HG02970 (cell line): ENCODE results near the gene COMT.

Experiments
- ATAC-seq: cut with Tn5 transposase; IDR thresholded peaks from one replicate; pipeline ENCODE4 v1.9.1; 2021; ENCODE audit warnings: mild to moderate bottlenecking, moderate library complexity, moderate number of reproducible peaks; ENCODE audit not compliant: unreplicated experiment, low FRiP score

Gene COMT

DNA sequence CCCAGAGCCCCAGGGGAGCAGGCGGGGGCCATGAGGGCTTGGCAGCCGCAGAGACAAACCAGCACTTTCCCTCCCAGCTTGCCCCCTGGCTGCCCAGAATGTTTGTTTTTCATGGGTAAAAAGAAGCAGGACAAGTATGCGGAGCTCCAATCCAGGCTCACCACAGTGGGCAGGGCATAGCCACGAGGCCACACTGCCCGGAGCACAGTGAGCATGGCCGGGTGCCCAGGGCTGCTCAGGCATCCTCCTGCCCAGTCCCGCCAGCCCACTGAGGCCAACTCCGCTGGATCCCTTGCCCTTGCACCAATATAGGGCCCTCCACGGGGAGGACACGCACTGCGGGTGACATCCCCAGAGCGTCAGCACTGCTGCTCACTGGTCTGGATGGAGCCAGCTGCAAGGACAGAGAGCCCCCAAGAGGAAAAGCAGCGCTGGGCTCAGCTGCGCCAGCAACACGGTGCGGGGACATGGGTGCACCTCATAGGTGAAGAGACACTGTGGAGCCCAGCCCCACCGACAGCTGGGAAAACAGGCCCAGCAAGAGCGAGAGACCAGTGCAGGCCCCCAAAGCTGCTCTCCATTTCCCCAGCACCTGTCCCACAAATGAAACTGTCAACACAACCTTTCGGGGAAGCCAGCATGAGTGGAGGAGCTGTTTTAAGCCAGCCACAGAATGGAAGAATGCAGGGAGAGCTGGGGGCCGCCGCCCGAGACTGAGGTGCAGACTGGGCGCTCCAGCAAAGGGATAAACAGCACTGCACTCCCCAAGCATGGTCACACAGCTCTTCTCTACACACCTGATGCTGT is 50.3 kb downstream of the COMT start:
- no peak for ATAC-seq

GRCh38 chr22:19992481-19992911 is 50.9 kb downstream of the COMT start:
- no peak for ATAC-seq

GRCh38 chr22:19992921-19993355 is 51.4 kb downstream of the COMT start:
- ATAC-seq: no peak

GRCh38 chr22:19993926-19994325 is 52.4 kb downstream of the COMT start:
- no peak for ATAC-seq

GRCh38 chr22:19994851-19995610 is 53.5 kb downstream of the COMT start:
- no peak for ATAC-seq

DNA sequence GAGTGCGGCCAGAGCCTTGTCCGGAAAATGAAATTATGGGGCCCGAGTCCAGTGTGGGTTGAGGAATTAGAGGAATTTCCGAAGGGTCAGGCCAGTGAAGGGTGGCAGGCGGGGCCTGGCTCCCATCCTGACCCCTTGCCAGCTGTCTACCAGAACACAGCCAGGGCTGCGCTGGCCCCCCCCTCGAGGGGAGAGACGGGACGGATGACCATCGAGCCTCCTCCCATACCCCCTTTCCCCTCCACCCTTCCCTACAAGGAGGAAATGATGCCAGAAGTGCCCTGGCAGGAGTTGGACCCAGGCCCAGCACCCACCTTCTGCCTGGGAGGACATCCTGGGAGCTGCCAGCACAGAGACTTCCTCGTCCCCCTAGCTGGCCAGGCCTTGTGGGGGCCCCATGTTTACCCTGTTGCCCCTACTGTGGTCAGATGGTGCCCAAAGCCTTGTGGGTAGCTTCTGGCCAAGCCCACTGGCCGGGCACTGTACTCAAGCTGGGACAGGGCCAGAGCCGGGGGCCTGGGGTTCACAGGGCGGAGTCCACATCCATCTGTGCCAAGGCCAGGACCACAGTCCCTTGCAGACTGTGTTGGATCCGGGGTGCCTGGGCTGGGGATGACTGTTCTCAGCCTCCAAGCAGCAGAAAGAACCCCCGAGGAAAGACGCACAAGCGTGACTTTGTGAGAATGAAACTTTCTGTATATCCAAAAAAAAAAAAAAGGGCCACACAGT is 54.2 kb downstream of the COMT start:
- ATAC-seq: no peak

DNA sequence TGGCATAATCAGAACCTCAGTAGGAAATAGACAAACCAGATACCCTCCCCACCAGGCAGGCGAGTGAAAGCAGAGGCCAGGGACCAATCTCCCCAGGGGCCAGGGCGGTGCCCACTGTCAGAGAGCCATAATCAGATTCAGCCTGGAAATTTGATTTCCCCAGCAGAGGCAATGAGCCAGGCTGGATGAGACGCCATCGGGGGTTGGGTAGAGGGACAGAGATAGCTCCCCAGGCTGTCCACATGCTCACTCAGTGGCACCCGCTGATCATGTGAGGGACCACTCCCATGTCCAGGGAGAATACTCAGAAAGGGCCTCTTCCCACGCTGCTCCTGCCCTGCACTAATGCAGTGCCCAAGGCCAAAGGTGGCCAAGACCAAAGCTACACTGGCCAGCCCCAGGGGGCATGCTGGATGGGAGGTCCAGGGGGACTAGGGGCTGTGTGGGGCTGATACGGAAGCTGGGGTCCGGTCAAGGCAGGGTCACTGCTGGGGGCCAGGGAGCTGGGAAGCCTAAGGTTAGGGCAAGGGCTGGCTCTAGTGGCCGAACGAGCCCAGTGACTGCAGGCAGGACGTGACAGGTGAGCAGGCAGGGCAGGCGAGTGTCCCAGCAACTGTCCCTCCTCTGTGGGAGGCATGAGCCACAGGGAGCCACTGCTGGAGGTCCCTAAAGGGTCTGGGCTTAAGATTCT is 55.3 kb downstream of the COMT start:
- ATAC-seq: no peak

DNA sequence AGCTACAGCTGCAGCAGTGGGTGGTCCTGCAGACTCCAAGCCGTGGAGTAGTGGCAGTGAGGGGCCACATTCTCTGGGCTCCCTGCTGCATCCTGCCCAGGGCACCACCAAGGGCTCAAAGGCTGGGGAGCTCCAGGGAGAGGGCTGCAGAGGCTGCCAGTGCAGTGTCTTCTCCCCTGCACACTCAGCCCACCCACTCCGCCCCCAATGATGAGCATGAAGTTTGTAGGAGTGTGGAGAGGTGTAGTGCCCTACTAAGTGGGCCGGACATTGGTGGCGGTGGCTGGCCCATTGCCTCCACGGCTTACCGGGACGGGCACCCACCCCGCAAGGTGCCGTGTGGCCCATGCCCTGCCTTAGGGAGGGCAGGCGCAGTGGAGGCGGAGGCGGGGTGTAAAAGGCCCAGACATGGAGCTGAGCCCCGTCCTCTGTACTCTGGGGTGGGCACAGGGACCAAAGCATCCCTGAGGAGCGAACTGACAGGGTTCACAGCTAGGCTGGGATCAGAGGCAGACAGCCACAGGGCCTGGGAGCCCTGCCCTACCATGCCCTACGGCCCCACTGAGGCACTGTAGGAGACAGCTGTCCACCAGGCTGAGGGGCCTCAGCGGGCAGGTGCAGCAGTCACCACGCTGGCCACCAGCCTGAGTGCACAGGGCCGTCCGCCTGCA is 56.1 kb downstream of the COMT start:
- no peak for ATAC-seq

DNA sequence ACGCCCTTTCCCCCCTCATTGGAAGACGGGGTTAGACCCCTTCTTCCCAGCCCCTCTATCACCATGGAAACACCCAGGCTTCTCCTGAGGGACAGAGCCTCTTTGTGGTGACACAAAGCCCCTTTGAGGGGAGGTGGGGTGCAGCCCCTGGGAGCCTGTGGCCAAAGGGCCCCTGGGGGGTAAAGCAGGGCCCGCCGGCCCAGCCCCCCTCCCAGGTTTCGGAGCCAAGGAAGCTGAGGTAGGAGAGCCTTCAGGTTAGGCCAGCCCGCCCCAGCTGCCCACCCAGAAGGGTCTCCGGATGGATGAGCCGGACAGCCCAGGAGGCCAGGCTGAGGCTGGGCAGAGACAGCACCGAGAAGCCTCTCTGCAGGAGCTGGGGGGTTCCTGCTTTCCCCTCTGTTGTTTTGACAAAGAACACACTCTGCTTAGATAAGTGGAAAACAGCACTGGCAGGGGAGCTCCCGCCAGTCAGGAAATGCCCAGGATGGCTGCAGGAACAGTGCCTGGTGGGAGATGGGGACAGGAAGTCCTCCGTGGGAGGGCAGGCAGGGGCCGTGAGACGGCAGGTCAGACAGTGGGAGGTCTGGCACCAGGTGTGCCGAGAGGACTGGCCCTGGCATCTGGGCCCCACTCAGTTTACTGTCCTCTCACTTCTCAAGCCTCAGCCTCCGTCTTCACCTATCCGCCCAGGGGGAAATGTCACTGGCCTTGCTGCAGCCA is 56.8 kb downstream of the COMT start:
- ATAC-seq: no peak

- no peak for ATAC-seq
Measured at GRCh38 chr22:19998991-19999820, 57.6 kb downstream of the COMT start.

GRCh38 chr22:20000246-20001081 is 58.9 kb downstream of the COMT start:
- ATAC-seq: no peak

DNA sequence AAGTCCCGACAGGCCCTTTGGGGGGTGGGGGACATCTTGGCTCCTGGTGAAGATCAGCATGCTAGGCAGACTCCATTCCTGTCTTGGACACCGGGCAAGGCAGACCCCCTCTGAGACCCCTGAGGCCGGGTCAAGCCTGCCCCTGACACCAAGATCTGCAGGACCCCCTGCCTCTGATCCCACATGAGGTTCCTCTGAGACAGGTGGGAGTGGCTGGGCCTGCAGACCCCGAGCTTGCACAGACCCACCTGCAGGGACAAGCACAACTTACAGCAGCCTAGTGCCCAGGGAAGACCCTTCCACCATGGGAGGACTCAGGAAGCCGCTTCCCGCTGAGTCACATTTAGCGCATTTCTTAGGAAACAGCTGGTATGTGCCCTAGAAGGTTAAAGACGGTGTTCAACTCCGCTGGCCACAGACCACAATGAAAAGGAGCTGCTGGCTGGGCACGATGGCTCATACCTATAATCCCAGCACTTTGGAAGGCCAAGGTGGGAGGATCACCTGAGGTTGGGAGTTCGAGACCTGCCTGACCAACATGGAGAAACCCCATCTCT is 59.6 kb downstream of the COMT start:
- ATAC-seq: no peak

DNA sequence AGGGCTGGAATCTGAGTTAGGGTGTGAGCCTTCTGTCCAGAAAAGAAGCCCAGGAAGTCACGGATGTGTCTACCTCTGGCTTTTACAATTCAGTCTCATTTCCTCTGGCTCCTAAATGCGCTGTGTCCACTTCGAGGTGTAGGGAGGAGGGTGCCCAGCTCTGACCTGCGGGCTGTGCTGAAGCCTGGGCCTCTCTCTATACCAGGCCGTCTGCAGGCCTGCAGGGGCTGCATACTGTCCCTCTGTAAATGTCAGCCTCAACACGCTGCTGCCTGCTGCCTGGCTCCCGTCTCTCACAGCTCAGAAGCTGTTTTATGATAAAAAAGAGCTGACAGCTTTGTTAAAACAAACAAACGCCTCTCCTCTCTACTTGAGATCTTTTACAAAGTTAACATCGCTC is 60.6 kb downstream of the COMT start:
- ATAC-seq: no peak

DNA sequence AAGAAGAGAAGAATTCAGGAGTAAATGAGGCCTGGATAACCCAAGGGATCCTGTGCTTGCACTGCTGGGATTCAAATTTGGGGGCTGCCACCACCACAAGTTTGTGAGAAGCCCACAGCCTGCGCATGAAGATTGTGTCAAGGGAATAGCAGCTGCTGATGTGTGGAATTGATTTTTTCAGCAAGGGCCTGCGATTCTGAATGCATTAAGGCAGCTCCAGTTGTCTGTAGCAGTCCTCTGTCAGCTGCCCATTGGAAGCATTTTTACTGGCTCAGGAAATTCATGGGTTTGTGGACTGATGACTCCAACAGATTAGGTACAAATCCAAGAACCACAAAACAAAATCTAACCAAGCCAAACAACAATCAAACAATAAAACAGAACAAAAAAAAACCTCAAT is 61.1 kb downstream of the COMT start:
- no peak for ATAC-seq

DNA sequence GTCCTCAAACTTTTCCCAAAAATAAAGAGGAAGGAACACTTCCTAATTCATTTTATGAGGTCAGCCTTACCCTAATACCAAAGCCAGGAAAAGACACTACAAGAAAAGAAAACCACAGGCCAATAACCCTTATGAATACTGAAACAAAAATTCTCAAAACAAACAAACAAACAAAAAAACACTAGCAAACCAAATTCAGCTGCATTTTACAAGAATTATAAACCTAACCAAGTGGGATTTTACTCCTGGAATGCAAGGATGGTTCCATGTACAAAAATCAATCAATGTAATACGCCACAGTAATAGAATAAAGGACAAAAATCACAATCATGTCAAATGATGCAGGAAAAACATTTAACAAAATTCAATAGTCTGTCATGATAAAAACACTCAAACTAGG is 61.7 kb downstream of the COMT start:
- ATAC-seq: no peak

DNA sequence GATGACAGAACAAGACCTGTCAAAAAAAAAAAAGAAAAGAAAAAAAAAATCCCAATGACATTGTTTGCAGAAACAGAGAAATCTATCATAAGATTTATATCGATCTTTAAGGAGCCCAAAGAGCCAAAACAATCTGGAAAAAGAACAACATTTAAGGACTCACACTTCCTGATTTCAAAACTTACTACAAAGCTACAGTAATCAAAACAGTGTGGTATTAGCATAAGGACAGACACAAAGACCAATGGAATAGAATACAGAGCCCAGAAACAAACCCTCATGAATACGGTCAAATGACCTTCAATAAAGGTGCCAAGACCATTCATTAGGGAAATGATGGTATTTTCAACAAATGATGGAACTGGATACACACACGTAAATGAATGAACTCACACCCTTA is 62.9 kb downstream of the COMT start:
- ATAC-seq: no peak

DNA sequence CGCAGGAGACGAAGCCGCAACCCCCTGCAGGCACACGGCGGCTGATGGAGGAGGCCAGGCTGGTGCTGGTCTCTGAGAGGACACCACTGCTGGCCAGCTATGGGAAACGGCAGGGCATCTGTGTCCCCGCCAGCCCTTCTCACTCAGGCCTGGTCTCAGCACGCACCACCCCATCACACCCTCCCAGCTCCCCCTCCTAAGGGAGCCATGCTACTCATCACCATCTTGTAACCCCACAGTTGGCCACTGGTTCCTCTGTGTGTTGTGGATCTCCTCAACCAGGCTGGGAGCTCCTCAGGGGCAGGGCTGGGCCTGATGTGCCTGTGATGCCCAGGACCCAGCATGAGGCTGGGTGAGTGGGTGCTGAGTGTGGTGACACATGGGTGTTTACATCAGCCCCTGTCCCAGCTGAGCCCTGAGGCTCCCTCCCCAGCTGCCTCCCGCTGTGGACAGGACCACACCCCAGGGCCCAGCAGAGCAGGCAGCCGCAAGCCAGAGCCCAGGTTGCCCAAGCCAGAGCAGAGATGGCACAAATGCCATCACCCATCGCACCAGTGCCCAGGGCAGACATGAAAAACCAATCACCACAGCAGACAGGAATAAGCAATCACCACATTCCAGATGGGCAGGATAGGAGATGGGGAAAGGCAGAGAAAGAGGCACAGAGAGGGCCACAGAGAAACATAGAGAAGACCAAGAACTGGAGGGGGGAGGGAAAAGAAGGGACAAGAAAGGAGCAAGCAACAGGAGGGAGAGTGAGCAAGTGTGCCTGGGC is 66.8 kb downstream of the COMT start:
- no peak for ATAC-seq
